ENCODE measurements around the gene CDK1.

GRCh38 chr10:60731134-60731885 is 47.0 kb upstream of the CDK1 start:
- TF ChIP-seq CTCF (IDR thresholded peaks at IDR 0.05): no peak
- peak in 1 of 2 donors; percentile 43 for TF ChIP-seq POLR2A (IDR thresholded peaks at IDR 0.05)

All from thyroid gland (tissue), 4 donors.